AG09319 (cell line): ENCODE results near the gene ACTN4.

Experiments used
- DNase-seq: peaks from one replicate; pipeline ENCODE4 v3.0.0-alpha.2; 2010; ENCODE audit warnings: low read depth; ENCODE audit errors: extremely low read depth
- TF ChIP-seq, protein P1 (sequence below): IDR thresholded peaks from 2 replicates; pipeline ENCODE4 v1.5.1; 2011; ENCODE audit warnings: low read depth, mild to moderate bottlenecking, inconsistent platforms, low read length, moderate library complexity

Gene ACTN4

DNA sequence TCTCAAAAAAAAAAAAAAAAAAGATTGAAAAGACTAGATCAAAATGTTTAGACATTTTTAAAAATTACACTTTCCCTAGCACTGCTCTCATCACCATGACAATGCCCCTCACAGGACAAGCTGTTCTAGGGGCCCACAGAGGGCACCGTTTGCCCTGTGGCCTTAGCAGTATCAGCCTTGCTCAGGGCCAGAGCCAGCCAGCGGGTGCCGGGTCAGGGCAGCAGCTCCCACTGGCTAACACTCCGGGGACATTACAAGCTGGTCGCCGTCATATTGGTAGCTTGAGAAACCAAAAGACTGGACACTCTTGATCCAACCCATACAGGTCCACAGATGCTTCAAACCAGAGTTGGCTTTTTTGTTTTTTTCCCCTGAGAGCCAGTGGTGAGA is 78.8 kb downstream of the ACTN4 start:
- DNase-seq, result no peak
- TF ChIP-seq, protein P1, sequence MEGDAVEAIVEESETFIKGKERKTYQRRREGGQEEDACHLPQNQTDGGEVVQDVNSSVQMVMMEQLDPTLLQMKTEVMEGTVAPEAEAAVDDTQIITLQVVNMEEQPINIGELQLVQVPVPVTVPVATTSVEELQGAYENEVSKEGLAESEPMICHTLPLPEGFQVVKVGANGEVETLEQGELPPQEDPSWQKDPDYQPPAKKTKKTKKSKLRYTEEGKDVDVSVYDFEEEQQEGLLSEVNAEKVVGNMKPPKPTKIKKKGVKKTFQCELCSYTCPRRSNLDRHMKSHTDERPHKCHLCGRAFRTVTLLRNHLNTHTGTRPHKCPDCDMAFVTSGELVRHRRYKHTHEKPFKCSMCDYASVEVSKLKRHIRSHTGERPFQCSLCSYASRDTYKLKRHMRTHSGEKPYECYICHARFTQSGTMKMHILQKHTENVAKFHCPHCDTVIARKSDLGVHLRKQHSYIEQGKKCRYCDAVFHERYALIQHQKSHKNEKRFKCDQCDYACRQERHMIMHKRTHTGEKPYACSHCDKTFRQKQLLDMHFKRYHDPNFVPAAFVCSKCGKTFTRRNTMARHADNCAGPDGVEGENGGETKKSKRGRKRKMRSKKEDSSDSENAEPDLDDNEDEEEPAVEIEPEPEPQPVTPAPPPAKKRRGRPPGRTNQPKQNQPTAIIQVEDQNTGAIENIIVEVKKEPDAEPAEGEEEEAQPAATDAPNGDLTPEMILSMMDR, result no peak

DNA sequence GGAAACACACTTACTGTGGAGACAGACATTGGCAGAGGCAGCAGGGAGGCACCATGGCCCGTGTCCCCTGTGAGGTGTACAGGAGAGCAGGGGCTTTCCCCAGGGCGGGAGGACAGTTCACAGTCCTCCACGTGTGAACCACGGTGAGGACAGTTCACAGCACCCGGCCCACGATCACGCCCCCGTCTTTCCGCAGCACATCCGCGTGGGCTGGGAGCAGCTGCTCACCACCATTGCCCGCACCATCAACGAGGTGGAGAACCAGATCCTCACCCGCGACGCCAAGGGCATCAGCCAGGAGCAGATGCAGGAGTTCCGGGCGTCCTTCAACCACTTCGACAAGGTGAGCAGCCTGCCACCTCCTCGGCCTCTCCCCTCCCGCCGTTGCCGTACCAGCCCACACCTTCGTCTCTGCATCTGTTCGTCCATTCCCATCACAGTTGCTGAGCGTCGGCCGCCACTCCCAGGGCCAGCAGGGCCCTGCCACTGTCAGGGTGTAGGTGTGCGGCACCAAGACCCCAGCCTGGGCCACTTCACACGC is 79.4 kb downstream of the ACTN4 start:
- no peak for DNase-seq
- TF ChIP-seq, protein P1, result no peak

DNA sequence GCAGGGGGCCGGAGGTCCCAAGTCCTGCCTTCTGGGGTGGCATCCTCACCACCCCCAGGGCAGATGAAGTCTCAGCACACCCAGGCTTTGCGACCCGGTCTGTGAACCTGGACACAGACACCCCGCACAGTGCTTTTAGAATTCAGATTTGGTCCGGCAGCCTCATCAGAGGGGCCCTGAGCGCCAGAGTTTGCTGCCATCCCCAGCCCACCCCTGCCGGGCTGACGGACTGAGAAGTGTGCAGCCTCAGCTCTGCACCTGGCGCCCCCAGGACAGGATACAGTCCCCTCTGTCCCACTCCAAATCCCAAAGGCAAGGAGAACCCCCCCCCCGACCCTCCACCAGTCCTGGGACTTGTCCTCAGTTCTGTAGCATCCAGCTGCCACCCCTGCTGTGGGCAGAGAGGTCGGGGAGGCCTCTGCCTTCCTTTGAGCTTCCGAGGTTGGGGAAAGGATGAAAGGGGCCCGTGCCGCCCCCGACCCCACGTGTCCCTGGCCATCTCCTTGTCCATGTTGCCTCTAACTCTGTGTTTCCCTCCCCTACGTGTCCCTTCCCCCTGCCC is 79.9 kb downstream of the ACTN4 start:
- DNase-seq, result no peak
- TF ChIP-seq, protein P1, result no peak

DNA sequence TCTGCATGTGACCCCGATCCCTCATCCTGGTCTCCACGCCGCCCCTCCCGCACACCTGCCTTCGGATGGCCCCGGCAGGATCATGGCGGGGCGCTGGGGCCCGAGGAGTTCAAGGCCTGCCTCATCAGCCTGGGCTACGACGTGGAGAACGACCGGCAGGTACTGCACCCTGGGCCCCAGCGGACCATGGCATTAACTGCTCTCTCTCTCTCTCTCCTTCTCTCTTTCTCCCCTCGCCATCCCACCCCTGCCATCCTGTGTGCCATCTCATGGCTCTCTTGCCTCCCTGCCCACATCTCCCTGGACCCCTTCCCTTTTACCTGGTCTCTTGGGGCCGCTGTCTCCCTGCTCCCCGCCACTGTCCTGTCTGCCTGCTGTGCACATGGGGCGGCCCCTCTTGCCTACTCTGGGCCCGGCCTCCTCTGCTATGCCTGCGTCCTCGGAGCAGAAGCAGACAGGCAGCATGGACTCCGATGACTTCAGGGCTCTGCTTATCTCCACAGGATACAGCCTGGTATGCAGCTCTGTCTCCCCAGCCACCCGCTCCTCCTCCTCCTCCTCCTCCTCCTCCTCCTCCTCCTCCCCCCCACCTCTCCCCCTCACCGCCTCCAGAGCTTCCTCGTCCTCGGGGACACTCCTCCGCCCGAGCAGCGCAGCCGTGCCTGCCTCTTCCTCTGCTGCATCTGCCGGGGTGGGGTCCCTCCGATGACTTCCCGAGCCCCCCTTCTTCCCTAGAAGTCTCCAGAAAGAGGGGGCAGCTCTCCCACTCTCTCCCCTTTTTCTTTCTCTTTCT is 80.6 kb downstream of the ACTN4 start:
- DNase-seq, result no peak
- TF ChIP-seq, protein P1, result no peak

DNA sequence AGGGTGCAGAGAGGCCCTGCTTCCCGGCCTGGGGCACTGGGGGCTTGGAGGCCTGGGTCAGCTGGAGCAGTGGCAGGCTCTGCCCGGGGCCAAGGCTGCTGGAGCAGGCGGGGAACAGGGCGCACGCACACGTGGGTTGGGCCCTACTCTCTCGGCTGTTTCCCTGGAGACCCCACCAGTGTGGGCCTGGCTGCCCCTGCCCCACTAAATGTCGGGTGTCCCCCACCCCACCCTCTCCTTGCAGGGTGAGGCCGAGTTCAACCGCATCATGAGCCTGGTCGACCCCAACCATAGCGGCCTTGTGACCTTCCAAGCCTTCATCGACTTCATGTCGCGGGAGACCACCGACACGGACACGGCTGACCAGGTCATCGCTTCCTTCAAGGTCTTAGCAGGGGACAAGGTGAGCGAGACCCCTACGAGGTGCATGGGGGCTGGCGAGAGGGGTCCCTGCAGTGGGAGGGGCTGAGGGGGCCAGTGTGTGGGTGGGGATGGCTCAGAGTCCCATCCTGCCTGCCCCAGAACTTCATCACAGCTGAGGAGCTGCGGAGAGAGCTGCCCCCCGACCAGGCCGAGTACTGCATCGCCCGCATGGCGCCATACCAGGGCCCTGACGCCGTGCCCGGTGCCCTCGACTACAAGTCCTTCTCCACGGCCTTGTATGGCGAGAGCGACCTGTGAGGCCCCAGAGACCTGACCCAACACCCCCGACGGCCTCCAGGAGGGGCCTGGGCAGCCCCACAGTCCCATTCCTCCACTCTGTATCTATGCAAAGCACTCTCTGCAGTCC is 81.5 kb downstream of the ACTN4 start:
- no peak for DNase-seq
- TF ChIP-seq, protein P1, result no peak

DNA sequence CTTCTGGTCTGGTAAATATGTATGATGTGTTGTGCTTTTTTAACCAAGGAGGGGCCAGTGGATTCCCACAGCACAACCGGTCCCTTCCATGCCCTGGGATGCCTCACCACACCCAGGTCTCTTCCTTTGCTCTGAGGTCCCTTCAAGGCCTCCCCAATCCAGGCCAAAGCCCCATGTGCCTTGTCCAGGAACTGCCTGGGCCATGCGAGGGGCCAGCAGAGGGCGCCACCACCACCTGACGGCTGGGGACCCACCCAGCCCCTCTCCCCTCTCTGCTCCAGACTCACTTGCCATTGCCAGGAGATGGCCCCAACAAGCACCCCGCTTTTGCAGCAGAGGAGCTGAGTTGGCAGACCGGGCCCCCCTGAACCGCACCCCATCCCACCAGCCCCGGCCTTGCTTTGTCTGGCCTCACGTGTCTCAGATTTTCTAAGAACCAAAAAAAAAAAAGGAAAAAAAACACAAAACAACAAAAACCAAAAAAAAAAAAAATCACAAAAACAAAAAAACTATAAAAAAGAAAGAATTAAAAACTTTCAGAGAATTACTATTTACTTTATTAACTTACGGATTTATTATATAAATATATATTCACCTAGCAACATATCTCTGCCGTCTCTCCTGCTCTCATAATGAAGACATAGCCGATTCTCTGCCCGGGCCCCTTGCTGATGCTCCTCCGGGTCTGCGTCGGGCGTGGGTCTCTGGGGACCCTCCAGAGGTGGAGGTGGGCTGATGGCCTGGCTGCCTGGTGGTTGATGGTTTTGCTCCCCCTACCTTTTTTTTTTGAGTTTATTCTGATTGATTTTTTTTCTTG is 82.4 kb downstream of the ACTN4 start:
- DNase-seq, result no peak
- TF ChIP-seq, protein P1, result peak; percentile 90
